CD4-positive, alpha-beta T cell treated with Interleukin-15 for 4 hours (primary cell): ENCODE measurements around the gene TRIOBP.
A peak's percentile ranks its signal among the peaks of the same experiment; 100 is the strongest.
"Not testable (repeated sequence)": the region's sequence is repeated elsewhere in the genome, so short reads cannot be mapped to it uniquely, and the experiment has no call there.

Experiments used
- DNase-seq: peaks from one replicate; pipeline ENCODE4 v3.0.0-alpha.2; 2020; ENCODE audit warnings: low spot score

Gene TRIOBP, protein sequence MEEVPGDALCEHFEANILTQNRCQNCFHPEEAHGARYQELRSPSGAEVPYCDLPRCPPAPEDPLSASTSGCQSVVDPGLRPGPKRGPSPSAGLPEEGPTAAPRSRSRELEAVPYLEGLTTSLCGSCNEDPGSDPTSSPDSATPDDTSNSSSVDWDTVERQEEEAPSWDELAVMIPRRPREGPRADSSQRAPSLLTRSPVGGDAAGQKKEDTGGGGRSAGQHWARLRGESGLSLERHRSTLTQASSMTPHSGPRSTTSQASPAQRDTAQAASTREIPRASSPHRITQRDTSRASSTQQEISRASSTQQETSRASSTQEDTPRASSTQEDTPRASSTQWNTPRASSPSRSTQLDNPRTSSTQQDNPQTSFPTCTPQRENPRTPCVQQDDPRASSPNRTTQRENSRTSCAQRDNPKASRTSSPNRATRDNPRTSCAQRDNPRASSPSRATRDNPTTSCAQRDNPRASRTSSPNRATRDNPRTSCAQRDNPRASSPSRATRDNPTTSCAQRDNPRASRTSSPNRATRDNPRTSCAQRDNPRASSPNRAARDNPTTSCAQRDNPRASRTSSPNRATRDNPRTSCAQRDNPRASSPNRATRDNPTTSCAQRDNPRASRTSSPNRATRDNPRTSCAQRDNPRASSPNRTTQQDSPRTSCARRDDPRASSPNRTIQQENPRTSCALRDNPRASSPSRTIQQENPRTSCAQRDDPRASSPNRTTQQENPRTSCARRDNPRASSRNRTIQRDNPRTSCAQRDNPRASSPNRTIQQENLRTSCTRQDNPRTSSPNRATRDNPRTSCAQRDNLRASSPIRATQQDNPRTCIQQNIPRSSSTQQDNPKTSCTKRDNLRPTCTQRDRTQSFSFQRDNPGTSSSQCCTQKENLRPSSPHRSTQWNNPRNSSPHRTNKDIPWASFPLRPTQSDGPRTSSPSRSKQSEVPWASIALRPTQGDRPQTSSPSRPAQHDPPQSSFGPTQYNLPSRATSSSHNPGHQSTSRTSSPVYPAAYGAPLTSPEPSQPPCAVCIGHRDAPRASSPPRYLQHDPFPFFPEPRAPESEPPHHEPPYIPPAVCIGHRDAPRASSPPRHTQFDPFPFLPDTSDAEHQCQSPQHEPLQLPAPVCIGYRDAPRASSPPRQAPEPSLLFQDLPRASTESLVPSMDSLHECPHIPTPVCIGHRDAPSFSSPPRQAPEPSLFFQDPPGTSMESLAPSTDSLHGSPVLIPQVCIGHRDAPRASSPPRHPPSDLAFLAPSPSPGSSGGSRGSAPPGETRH (N-terminal part only)

DNA sequence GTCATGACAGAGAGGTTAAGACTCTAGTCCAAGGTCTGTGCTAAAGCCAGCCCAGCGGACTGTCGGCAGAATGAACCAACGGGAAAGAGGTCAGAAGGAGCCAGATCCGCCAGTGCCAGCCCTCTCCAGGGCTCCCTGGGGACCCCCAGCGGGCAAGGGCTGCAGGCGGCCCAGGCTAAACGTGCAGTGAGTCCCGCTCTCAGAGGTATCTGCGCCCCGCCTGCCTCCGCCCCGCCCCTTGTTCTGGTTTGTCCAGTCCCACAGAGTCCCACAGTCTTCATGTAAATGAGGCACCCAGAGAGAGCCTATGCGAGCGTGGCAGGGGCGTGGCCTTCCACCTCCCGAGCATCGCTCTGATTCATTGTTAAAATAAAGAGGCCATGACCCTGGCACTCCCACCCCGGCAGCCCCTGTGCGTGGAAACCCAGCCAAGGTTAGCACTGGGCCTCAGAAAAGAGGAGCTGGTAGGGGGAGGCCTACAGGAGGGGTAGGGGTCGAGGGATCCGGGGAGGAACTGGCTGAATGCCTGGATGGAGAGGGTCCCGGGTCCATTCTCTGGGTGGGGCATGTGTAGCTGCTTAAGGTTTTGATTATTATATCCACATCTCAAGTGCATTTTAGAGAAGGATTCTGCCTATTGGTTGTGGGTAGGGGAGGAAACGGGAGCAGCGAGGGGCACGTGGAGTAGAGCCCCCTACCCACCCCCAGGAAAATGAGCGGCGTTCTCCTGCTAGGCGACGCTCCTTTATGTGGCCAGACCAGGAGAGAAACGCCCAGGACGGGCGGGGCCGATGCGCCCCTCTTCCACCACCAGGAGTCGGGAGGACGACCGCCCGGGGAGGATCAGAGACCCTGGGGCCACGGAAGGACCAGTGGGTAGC is at the start of gene TRIOBP:
TSS of gene TRIOBP (plus strand) at position 392 of the 881 bp plus-strand sequence. CDS start 4,318 bp downstream, outside the sequence.
- DNase-seq, result peak; percentile 84

DNA sequence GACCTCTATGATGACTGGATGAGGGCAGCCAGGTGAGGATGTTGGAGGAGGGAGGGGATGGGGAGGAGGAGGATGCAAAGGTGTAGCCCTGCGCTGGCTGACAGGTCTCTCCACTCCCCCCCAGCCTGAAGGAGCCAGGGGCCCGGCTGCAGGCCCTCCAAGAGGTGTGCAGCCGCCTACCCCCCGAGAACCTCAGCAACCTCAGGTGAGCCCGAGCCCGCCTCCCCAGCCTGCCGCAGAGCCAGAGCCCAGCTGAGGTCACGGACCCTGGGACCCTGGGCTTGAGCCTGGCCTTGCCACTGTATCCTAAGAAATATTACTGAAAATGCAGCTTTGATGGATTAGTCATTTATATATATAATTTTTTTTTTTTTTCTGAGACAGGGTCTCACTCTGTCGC is 49.5 kb upstream of the TRIOBP start:
- no peak for DNase-seq

DNA sequence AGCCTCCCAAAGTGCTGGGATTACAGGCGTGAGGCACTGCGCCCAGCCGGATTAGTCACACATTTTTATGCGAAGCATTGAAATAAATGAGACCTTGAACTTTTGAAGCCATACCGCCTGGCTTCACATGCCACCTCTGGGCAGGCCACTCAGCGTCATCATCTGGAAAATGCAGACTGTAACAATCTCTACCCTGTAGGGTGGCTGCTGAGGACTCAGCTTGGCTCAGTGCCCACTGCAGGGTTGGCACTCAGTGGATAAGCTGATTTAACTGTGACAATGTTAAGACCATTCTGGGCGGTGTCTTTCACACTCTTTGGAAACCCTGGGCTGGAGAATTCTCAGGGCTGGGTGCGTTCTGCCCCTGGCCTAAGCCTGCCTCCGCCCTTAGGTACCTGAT is 48.9 kb upstream of the TRIOBP start:
- no peak for DNase-seq

DNA sequence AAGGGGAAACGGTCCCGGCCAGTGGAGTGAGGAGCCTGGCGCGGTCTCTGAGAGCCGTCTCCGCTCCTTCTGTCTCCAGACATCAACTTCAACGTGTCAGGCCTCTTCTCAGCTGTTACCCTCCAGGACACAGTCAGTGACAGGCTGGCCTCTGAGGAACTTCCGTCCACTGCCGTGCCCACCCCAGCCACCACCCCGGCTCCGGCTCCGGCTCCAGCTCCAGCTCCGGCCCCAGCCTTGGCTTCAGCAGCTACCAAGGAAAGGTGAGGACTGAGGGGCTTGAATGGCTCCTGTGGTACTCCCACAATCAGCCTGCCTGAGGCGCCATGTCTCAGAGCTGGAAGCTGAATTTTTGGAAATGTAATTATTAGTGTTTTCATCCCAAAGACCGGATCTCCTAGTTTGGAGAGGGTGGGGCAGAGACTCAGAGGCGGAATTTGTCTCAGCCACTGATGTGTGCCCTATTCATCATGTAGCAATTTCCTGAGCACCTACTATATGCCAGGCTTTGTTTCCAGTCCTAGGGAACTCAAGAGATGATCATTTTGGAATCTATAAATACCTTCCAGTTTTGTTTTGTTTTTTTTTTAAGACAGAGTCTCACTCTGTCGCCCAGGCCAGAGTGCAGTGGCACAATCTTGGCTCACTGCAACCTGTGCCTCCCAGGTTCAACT is 46.2 kb upstream of the TRIOBP start:
- no peak for DNase-seq

DNA sequence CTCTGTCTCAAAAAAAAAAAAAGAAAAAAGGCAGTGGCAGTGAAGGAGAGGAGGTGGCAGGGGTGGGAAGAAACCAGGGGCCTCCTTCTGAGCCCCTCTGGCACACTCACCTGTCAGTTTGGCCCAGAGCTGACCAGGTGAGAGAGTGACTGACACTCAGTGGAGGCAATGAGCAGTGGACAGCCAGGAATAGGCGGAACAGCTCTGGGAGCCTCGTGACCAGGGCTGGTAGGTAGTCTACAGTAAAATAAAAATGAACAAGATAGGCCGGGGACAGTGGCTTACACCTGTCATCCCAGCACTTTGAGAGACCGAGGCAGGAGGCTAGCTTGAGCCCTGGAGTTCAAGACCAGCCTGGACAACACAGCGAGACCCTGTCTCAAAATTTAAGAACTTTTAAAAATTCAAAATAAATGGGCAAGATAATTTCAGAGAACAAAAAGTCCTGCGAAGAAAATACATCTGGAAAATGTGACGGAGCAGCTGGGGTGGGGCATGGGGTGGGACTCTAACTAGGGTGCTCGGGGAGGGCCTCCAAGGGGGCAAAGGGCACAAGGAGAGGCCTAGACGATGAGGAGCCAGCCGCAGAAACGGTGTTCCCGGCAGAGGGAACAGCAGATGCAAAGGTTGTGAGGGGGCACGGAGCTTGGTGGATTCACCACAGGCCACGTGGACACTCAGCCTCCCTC is 42.1 kb upstream of the TRIOBP start:
- no peak for DNase-seq

DNA sequence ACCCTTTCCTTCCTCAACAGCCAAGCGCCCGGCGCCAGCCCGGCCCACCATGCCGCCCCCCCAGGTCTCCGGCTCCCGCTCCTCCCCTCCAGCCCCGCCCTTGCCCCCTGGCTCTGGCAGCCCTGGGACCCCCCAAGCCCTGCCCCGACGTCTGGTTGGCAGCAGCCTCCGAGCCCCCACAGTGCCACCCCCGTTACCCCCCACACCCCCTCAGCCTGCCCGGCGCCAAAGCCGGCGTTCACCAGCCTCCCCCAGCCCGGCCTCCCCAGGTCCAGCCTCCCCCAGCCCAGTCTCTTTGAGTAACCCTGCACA is 41.6 kb upstream of the TRIOBP start:
- DNase-seq, result no peak

DNA sequence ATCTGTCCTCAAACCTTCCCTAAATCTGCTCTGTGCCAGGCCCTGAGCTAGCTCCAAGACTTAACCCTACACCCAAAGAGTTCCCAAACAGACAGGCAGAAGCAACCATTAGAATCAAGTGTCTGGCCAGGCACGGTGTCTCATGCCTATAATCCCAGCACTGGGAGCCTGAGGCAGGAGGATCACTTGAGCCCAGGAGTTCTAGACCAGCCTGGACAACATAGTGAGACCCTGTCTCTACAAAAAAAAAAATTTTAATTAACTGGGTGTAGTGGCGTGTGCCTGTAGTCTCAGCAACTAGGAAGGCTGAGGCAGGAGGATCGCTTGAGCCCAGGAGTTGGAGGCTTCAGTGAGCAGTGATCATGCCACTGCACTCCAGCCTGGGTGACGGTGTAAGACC is 40.3 kb upstream of the TRIOBP start:
- not testable (repeated sequence) for DNase-seq

DNA sequence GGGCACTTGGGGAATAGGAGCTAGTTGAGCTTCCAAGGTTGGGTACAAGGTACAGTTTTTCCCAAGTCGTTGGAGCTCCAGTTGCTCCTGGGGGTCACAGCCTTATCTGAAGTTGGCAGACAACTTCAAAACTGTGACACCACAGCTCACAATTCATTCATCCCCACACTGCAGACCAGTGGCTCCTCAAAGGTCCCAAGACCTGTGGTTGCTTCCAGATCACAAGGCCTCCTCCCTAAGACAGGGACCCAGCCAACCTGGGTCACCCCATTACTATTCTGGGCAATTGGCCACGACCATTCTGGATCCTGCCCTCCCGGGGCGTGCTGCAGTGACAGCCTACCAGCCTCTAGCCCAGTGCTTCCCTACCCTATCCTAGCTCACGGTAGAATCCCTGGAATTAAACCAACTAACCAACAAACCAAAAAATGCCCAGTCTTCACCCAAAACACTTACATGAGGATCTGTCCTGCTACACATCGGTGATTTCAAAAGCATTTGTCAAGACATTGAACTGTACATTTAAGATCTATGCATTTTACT is 39.2 kb upstream of the TRIOBP start:
- DNase-seq, result no peak

DNA sequence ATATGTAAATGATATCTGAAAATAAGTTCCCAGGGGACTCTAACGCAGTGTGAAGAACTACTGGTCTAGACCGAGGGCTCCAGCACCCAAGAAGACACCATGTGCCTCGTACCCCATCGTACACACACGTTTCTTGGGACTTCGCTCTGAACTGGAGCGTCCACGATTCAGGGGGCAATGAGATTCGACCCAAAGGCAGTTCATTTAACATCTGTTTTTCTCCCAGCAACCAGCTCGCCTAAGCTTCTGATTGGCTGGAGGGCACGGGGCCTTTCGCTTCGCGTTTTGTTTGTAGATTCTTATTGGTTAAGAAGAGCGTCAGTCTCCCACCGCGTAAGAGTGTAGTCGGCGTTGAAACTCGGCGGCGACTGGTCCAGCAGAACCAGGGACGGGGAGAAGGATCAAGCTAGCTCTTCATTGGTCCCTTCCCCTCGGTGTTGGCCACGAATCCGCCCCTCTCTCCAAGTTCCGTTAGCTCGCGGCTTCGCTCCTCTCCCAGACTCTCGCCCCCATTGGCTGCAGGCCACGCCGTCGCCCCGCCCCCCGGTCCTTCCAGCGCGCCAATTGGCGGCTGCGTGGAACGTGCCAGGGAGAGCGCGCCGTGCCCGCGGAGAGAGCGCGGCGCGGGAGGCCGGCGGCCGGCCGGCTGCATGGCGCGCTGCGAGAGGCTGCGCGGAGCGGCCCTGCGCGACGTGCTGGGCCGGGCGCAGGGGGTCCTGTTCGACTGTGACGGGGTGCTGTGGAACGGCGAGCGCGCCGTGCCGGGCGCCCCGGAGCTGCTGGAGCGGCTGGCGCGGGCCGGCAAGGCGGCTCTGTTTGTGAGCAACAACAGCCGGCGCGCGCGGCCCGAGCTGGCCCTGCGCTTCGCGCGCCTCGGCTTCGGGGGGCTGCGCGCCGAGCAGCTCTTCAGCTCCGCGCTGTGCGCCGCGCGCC is 38.4 kb upstream of the TRIOBP start, which contains the start of gene PDXP:
TSS of gene PDXP (plus strand) at position 591 of the 933 bp plus-strand sequence. CDS start at position 651, 60 bp downstream.
- DNase-seq, result peak; percentile 98

DNA sequence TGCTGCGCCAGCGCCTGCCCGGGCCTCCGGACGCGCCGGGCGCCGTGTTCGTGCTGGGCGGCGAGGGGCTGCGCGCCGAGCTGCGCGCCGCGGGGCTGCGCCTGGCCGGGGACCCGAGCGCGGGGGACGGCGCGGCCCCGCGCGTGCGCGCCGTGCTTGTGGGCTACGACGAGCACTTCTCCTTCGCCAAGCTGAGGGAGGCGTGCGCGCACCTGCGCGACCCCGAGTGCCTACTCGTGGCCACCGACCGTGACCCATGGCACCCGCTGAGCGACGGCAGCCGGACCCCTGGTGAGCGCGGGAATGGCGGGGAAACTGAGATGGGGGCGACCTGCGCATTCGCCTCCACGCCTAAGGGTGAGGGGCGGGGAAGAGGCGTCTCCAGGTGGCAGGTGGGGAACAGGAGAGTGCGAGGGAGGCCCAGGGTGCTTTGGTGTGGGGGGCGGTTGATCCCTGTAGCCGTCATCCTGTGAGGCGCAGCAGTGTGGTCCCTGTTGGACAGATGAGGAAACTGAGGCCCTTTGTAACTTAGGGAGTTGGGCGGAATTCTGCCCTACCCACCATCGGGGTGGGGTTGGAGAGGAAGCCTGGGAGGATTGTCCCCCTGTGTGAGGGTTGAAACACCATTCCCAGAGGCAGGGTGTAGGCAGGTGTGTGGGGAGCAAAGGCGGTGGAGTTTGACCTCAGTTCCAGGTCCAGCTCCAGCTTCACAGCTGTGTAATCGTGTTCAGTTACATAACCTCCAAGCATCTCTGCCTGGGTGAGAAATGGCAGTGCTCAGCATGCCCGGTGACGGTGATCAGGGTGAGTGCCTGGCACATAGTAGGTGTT is 37.6 kb upstream of the TRIOBP start:
- no peak for DNase-seq

DNA sequence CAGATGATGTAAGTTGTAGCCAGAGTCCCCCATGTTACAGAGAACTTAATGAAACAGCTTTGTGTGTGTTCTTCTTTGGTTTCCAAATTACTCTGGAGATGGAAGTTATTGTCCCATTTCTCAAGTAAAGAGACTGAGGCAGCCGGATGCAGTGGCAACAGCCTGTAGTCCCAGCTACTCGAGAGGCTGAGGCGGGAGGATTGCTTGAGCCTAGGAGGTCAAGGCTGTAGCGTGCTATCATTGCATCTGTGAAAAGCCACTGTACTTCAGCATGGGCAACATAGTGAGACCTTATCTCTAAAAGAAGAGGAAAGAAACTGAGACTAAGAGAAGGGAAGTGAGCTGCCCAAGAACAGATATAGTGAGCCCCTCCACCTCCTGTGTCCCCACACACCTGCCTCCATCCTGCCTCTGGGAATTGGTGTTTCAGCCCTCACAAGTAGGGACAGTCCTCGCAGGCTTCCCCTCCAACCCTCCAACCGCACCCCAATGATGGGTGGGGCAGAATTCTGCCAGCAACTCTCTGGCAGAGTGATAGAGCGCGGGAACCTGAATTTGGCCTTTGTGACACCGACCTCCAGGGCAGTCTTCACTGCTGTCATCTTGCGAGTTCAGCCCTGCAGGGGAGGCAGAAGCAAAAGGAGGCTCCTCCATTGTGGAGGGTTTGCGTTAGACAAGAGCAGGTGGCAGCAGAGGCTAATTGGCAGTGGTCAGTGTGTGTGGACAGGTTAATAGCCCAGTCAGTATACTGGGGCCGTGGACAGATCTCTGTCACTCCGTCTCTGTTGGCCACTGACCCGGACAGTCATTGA is 36.7 kb upstream of the TRIOBP start:
- DNase-seq, result no peak

DNA sequence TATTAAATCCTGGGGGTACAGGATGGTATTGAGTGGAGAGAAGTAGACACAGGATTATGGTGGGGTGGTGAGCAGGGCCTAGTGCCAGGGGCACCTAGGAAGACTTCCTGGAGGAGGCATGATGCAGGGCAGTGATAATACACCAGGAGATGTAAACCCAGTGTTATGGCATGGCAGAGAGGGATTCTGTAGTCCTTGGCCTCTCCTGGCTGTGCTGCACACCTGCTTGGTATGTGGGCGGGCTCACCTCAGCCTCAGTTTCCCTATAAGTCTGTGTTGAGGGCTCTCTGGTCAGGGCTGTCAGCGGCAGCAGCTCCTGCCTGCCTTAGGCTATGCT is 36.2 kb upstream of the TRIOBP start:
- no peak for DNase-seq

DNA sequence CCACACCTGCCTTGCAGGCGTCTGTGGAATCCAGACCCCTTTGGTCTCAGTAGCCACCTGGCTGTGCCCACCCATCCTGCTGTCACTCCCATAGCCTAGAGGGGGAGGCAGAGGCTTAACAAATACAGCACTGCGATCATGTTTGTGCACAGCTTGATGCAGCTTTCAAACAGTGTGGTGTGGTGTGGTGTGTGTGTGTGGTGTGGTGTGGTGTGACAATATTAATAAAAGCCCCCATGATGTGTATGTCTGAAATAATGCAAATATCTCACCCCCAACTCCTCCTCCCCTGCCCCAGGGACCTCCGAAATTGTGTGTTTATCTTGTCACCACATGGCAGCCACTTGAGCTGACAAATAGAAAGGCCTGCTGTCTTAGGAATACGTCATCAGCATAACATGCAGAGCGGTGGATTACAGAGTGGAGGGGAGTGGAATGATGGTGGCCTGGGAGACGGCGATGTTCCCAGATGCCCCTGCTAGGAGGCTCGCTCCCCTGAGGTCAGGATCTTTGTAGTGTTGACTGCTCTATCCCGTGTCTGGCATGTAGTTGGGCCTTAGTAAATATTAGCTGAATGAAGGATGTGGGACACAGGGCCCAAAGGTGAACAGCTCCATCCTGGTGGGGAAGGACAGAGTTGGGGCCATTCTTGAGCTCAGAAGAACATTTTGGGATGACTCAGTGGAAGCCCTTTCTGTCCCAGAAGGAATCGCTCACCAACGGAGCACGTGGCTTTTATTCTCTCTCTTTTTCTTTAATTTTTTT is 35.5 kb upstream of the TRIOBP start:
- peak; percentile 43 for DNase-seq

DNA sequence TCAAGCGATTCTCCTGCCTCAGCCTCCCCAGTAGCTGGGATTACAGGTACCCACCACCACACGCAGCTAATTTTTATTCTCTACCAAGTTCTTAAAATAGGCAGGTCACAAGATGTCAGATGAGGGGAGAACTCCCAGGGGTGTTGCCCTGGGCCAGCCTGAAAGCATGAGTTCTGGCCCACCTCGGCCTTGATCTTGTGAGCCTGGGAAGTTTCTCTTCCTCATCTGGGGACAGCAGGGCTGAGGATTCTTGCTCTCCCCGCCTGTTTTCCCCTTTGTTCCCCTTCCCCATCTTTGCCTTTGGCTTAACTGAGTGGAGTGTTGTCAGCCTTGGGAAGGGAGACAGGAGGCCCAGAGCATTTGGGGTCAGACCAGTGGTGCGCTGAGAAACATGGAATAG is 34.8 kb upstream of the TRIOBP start:
- no peak for DNase-seq

DNA sequence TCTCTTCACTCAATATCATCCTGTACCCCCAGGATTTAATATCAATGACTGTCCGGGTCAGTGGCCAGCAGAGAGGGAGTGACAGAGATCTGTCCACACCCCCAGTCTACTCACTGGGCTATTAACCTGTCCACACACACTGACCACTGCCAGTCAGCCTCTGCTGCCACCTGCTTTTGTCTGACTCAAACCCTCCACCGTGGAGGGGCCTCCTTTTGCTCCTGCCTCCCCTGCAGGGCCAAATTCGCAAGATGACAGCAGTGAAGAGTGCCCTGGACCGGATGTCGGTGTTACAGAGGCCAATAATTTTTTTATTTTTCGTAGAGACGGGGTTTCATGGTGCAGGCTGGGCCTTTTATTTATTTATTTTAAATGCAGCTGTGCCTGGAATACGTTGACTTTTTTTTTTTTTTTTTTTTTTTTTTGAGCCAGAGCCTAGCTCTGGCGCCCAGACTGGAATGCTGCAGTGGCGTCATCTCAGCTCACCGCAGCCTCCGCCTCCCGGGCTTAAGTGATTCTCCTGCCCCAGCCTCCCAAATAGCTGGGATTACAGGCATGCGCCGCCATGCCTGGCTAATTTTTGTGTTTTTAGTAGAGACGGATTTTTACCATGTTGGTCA is 33.2 kb upstream of the TRIOBP start:
- DNase-seq, result no peak
